Astrocyte (in vitro differentiated cells and primary cell): ENCODE measurements around the gene NCAPD3. TPM values are rescaled to one million over a fixed set of nuclear protein-coding genes. Genes with fewer than 3 reads are reported as not detected.

Experiments
- DNase-seq: peaks from one replicate; pipeline ENCODE4 v3.0.0-alpha.2; 2010; ENCODE audit warnings: low read depth
- FAIRE-seq: peaks from 2 replicates; lab custom pipeline; 2011; peaks lifted over from hg19 to GRCh38; lab: Jason Lieb, UNC
- H2AFZ ChIP-seq: 2 replicates; pipeline ENCODE4 v1.6.0; 2012; ENCODE audit warnings: low read depth, low read length, inconsistent platforms
- H3K27ac ChIP-seq: 2 replicates; pipeline ENCODE4 v1.5.1; 2011; ENCODE audit warnings: low read depth, low read length, inconsistent platforms
- H3K27me3 ChIP-seq: 2 replicates; pipeline ENCODE4 v1.6.0; 2011; ENCODE audit warnings: low read length, inconsistent platforms; ENCODE audit not compliant: insufficient read depth
- H3K36me3 ChIP-seq: 2 replicates; pipeline ENCODE4 v1.5.1; 2011; ENCODE audit warnings: low read length, inconsistent platforms; ENCODE audit not compliant: insufficient read depth
- H3K4me1 ChIP-seq: 2 replicates; pipeline ENCODE4 v1.5.1; 2011; ENCODE audit warnings: low read length, inconsistent platforms; ENCODE audit not compliant: insufficient read depth
- H3K4me2 ChIP-seq: 2 replicates; pipeline ENCODE4 v1.6.0; 2012; ENCODE audit warnings: low read length, inconsistent platforms
- H3K4me3 ChIP-seq: 2 replicates; pipeline ENCODE4 v1.5.1; 2011; ENCODE audit warnings: low read depth, mild to moderate bottlenecking, low read length, inconsistent platforms; ENCODE audit not compliant: insufficient read depth
- H3K79me2 ChIP-seq: 2 replicates; pipeline ENCODE4 v1.6.0; 2012; ENCODE audit warnings: mild to moderate bottlenecking, low read length, inconsistent platforms; ENCODE audit not compliant: insufficient read depth
- H3K9ac ChIP-seq: 2 replicates; pipeline ENCODE4 v1.6.0; 2012; ENCODE audit warnings: mild to moderate bottlenecking, low read length, inconsistent platforms
- H3K9me3 ChIP-seq: 2 replicates; pipeline ENCODE4 v1.5.1; 2012; ENCODE audit warnings: low read depth, mild to moderate bottlenecking, low read length, inconsistent platforms; ENCODE audit not compliant: insufficient read depth
- H4K20me1 ChIP-seq: 2 replicates; pipeline ENCODE4 v1.6.0; 2012; ENCODE audit warnings: low read length, inconsistent platforms; ENCODE audit not compliant: insufficient read depth
- H3K27ac Mint-ChIP-seq: one replicate; pipeline ENCODE4 v1.8.0; 2021; ENCODE audit warnings: mild to moderate bottlenecking, mixed read lengths; ENCODE audit not compliant: unreplicated experiment
- H3K27me3 Mint-ChIP-seq: one replicate; pipeline ENCODE4 v1.8.0; 2021; ENCODE audit warnings: low read depth, mixed read lengths; ENCODE audit not compliant: unreplicated experiment
- H3K36me3 Mint-ChIP-seq: one replicate; pipeline ENCODE4 v1.8.0; 2021; ENCODE audit warnings: low read depth, mixed read lengths; ENCODE audit not compliant: unreplicated experiment
- H3K4me1 Mint-ChIP-seq: one replicate; pipeline ENCODE4 v1.8.0; 2021; ENCODE audit warnings: low read depth, mixed read lengths; ENCODE audit not compliant: unreplicated experiment
- H3K4me3 Mint-ChIP-seq: one replicate; pipeline ENCODE4 v1.8.0; 2021; ENCODE audit warnings: mild to moderate bottlenecking, moderate library complexity, mixed read lengths; ENCODE audit not compliant: unreplicated experiment
- H3K9me3 Mint-ChIP-seq: one replicate; pipeline ENCODE4 v1.8.0; 2021; ENCODE audit warnings: mild to moderate bottlenecking, mixed read lengths; ENCODE audit not compliant: unreplicated experiment
- EZH2 ChIP-seq: IDR thresholded peaks from 2 replicates; pipeline ENCODE4 v1.6.1; 2012; ENCODE audit warnings: mild to moderate bottlenecking, low read length, inconsistent platforms; ENCODE audit not compliant: insufficient read depth
- total RNA-seq: library from RNA; stranded (reverse); gene quantifications from 2 replicates; pipeline ENCODE4 v1.2.1, GENCODE V29; 2021
- TF ChIP-seq, protein P1 (sequence below): IDR thresholded peaks from 2 replicates; pipeline ENCODE4 v1.5.1; 2011; ENCODE audit warnings: low read depth, mild to moderate bottlenecking, inconsistent platforms, low read length, moderate library complexity; ENCODE audit not compliant: insufficient read depth

NCAPD3 gene
- total RNA-seq, 1 donor from 2014 or later = 18.5 TPM

DNA sequence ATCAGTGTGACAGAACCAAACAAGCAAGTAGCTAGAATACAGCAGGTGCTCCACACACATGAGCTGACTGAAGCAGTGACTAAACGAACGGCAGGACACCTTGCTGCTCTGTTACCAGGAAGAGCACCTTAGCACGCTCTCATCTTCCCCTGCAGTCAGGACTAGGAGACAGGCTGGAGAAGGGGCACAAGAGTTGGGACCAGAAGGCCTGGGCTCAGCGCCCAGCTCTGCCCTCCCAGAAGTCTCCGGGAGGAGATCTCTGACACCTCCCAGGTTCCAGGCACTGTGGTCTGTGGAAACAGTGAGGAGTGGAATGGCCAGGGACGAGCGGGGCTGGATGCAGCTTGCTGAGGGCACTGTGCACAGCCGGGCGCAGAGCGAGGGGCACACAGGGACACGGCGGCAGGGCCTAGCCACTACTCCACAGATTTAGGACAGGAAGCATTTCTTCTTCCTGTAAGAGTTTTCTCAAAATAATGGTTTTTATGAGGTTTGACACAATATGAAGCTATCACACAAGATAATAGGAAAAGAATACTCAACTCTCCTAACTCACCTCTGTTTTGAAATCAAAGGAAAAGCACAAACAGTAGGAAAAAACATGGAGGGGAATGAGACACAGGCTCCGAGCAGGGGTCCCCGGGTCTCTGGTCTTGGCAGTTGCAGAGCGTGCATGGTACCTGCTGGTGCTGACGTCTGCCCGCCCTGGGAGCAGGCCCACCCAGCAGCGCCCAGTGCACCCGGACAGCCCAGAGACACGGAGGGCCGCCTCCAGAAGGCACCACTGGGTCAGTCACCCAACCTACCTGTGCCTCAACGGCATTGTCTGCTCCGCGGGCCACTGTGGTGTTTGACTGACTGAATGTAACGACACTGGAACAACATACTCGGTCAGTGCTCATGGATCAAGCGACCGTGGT lies 67.6 kb downstream of the NCAPD3 start:
- H3K4me2 ChIP-seq = no peak overlapping the region
- Mint-ChIP-seq H3K27me3 (no peaks in the 10 kb centered on the region), H3K4me3 (no peak overlapping the region), H3K36me3 (peaks cover 15% of the 10 kb centered on the region), H3K27ac (no peak overlapping the region), H3K4me1 (no peaks in the 10 kb centered on the region), H3K9me3 (no peaks in the 10 kb centered on the region)
- H3K79me2 ChIP-seq = no peaks in the 10 kb centered on the region
- no peaks in the 10 kb centered on the region for H3K27me3 ChIP-seq
- H3K9ac ChIP-seq = no peak overlapping the region
- no peak overlapping the region for H2AFZ ChIP-seq
- H4K20me1 ChIP-seq = no peaks in the 10 kb centered on the region
- peaks cover 23% of the 10 kb centered on the region for H3K36me3 ChIP-seq
- H3K9me3 ChIP-seq = no peaks in the 10 kb centered on the region
- FAIRE-seq (no peak), DNase-seq (no peak)
- H3K27ac ChIP-seq = no peak overlapping the region
- TF ChIP-seq, protein P1, sequence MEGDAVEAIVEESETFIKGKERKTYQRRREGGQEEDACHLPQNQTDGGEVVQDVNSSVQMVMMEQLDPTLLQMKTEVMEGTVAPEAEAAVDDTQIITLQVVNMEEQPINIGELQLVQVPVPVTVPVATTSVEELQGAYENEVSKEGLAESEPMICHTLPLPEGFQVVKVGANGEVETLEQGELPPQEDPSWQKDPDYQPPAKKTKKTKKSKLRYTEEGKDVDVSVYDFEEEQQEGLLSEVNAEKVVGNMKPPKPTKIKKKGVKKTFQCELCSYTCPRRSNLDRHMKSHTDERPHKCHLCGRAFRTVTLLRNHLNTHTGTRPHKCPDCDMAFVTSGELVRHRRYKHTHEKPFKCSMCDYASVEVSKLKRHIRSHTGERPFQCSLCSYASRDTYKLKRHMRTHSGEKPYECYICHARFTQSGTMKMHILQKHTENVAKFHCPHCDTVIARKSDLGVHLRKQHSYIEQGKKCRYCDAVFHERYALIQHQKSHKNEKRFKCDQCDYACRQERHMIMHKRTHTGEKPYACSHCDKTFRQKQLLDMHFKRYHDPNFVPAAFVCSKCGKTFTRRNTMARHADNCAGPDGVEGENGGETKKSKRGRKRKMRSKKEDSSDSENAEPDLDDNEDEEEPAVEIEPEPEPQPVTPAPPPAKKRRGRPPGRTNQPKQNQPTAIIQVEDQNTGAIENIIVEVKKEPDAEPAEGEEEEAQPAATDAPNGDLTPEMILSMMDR = no peak
- TF ChIP-seq EZH2 = no peak
- no peaks in the 10 kb centered on the region for H3K4me1 ChIP-seq
- H3K4me3 ChIP-seq = no peak overlapping the region

DNA sequence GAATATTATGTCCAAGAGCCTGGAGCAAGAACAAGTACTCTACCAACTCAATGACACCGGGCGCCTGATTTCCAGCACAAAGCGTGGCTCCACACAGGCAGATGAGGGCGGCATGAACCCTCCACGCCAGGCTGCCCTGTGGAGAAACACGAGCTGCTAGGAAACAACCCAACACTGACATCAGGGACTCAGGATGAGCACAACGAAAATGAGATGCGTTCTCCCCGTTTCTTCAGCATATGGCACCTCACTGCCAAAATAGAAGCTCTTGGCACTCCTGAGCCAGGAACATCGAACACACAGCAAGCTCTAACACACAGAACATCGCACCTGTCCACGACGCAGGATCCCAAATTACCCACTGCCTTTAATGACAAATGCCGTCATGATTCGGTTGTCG lies 68.3 kb downstream of the NCAPD3 start:
- Histone ChIP-seq H3K9ac (no peak overlapping the region), H3K79me2 (no peaks in the 10 kb centered on the region), H3K27me3 (no peaks in the 10 kb centered on the region), H2AFZ (no peak overlapping the region), H4K20me1 (no peaks in the 10 kb centered on the region), H3K4me2 (no peak overlapping the region), H3K9me3 (no peaks in the 10 kb centered on the region), H3K4me3 (no peak overlapping the region), H3K36me3 (peaks cover 22% of the 10 kb centered on the region), H3K27ac (no peak overlapping the region), H3K4me1 (no peaks in the 10 kb centered on the region)
- TF ChIP-seq, protein P1 = no peak
- no peak for TF ChIP-seq EZH2
- Mint-ChIP-seq H3K36me3 (peaks cover 15% of the 10 kb centered on the region), H3K4me3 (no peak overlapping the region), H3K4me1 (no peaks in the 10 kb centered on the region), H3K27ac (no peak overlapping the region), H3K27me3 (no peaks in the 10 kb centered on the region), H3K9me3 (no peaks in the 10 kb centered on the region)
- no peak for FAIRE-seq
- no peak for DNase-seq

DNA sequence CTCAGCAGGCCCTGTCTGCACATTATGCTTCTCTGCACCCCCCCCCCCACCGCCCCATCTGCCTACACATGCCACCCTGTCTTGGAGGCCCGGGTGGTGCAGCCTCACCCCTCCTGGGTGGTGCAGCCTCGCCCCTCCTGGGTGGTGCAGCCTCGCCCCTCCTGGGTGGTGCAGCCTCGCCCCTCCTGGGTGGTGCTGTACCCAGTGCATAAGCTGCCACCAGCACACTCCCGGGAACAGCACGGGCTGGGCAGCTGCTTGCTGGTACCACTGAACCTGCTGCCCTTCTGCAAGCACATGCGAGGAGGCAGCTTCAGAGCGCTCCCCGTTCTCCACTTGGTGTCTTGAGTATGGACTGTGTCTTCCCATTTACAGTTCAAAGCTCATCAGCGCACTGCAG lies 69.3 kb downstream of the NCAPD3 start:
- Mint-ChIP-seq H3K36me3 (peaks cover 12% of the 10 kb centered on the region), H3K27me3 (no peaks in the 10 kb centered on the region), H3K27ac (no peak overlapping the region), H3K4me3 (no peak overlapping the region), H3K9me3 (no peaks in the 10 kb centered on the region), H3K4me1 (no peaks in the 10 kb centered on the region)
- Histone ChIP-seq H4K20me1 (no peaks in the 10 kb centered on the region), H3K36me3 (peaks cover 24% of the 10 kb centered on the region), H3K4me3 (no peak overlapping the region), H3K4me2 (no peak overlapping the region), H2AFZ (no peak overlapping the region), H3K9ac (no peak overlapping the region), H3K27me3 (no peaks in the 10 kb centered on the region), H3K9me3 (no peaks in the 10 kb centered on the region), H3K79me2 (no peaks in the 10 kb centered on the region), H3K4me1 (no peaks in the 10 kb centered on the region), H3K27ac (no peak overlapping the region)
- TF ChIP-seq, protein P1 = no peak
- TF ChIP-seq EZH2 = no peak
- FAIRE-seq (no peak), DNase-seq (no peak)
